Mesothelial cell of epicardium (in vitro differentiated cells): ENCODE results near the gene COL16A1. TPM values are rescaled to one million over a fixed set of nuclear protein-coding genes. Genes with fewer than 3 reads are reported as not detected.

Source experiments
- DNase-seq, 2 experiments: peaks; one replicate each; pipeline ENCODE4 v3.0.0; 2021; ENCODE audit warnings: low spot score in 2 of 2; ENCODE audit not compliant: unreplicated experiment in 2 of 2
- H3K27ac Mint-ChIP-seq: 2 replicates; pipeline ENCODE4 v1.8.0; 2021; ENCODE audit warnings: mixed read lengths
- H3K27me3 Mint-ChIP-seq: 2 replicates; pipeline ENCODE4 v1.8.0; 2021; ENCODE audit warnings: low read depth, mixed read lengths
- H3K36me3 Mint-ChIP-seq: 2 replicates; pipeline ENCODE4 v1.8.0; 2021; ENCODE audit warnings: mixed read lengths
- H3K4me1 Mint-ChIP-seq: 2 replicates; pipeline ENCODE4 v1.8.0; 2021; ENCODE audit warnings: mixed read lengths
- H3K4me3 Mint-ChIP-seq: 2 replicates; pipeline ENCODE4 v1.8.0; 2021; ENCODE audit warnings: mild to moderate bottlenecking, moderate library complexity, mixed read lengths
- H3K9me3 Mint-ChIP-seq: 2 replicates; pipeline ENCODE4 v1.8.0; 2021; ENCODE audit warnings: mixed read lengths
- total RNA-seq: library from RNA; stranded (reverse); gene quantifications from 3 replicates; pipeline ENCODE4 v1.2.1, GENCODE V29; 2021
- TF ChIP-seq, protein P1 (sequence below): fragments of 200-600 bp; sonication (generic); IDR thresholded peaks from one replicate; pipeline ENCODE4 v1.5.0; 2021; ENCODE audit warnings: antibody characterized with exemption; ENCODE audit not compliant: unreplicated experiment

Gene COL16A1
- total RNA-seq, 1 donor from 2014 or later: 389 TPM

DNA sequence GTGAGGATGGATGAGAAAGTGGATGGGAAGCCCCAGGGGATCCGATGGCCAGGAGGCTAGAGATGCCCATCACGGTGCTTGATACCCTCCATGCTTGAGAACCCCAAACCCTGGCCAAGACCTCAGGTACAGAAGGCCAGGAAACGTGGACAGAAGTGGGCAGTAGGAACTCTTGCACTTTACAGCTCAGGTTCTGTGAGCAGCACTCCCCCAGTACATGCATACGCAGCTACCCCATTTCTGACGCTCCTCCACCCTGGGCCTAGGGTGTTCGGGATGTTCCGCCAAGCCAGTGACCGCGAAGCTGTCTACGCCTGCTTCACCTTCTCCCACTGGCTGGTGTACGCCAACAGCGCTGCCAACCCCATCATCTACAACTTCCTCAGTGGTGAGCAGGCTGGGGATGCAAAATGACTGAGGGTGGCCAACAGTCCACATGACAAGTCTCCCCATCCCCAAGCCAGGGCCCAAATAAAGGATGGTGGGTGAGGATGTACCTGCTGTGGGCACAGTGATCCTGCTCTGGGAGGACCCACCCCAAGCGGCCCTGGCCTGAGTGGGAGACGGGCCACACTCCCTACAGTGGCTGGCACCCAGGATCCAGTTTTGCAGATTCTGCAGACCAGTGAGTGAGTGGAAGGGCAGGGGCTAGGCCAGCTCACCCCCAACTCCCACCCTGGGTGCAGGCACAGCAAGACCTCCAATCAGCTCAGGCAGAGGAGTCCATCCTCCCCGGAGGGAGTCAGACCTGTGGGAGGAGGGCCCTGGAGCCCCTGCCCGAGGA lies 78.9 kb downstream of the COL16A1 start:
- DNase-seq: no peak
- Mint-ChIP-seq H3K9me3 (no peaks in the 10 kb centered on the region), H3K27ac (no peak overlapping the region), H3K27me3 (no peaks in the 10 kb centered on the region), H3K4me3 (no peak overlapping the region), H3K4me1 (peaks cover 35% of the 10 kb centered on the region), H3K36me3 (peaks cover 7% of the 10 kb centered on the region)
- TF ChIP-seq, protein P1, sequence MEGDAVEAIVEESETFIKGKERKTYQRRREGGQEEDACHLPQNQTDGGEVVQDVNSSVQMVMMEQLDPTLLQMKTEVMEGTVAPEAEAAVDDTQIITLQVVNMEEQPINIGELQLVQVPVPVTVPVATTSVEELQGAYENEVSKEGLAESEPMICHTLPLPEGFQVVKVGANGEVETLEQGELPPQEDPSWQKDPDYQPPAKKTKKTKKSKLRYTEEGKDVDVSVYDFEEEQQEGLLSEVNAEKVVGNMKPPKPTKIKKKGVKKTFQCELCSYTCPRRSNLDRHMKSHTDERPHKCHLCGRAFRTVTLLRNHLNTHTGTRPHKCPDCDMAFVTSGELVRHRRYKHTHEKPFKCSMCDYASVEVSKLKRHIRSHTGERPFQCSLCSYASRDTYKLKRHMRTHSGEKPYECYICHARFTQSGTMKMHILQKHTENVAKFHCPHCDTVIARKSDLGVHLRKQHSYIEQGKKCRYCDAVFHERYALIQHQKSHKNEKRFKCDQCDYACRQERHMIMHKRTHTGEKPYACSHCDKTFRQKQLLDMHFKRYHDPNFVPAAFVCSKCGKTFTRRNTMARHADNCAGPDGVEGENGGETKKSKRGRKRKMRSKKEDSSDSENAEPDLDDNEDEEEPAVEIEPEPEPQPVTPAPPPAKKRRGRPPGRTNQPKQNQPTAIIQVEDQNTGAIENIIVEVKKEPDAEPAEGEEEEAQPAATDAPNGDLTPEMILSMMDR: no peak

DNA sequence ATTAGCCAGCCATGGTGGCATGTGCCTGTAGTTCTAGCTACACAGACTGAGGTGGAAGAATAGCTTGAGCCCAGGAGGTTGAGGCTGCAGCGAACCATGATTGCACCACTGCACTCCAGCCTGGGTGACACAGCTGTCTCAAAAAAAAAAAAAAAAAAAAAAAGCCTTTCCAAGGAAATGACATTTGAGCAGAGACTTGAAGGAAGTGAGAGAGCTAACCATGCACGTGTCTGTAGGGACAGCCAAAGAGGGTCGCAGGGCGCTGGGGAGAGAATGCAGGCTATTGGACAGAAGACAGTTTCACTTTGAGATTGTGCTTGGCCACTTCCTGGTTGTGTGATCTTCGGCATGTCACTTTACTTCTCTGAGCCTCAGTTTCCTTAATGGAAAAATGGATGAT lies 79.5 kb downstream of the COL16A1 start:
- no peak overlapping the region for H3K4me3 Mint-ChIP-seq
- H3K27ac Mint-ChIP-seq: no peak overlapping the region
- peaks cover 4% of the 10 kb centered on the region for H3K36me3 Mint-ChIP-seq
- DNase-seq: no peak
- TF ChIP-seq, protein P1: no peak
- no peaks in the 10 kb centered on the region for H3K27me3 Mint-ChIP-seq
- no peaks in the 10 kb centered on the region for H3K9me3 Mint-ChIP-seq
- H3K4me1 Mint-ChIP-seq: peaks cover 31% of the 10 kb centered on the region

DNA sequence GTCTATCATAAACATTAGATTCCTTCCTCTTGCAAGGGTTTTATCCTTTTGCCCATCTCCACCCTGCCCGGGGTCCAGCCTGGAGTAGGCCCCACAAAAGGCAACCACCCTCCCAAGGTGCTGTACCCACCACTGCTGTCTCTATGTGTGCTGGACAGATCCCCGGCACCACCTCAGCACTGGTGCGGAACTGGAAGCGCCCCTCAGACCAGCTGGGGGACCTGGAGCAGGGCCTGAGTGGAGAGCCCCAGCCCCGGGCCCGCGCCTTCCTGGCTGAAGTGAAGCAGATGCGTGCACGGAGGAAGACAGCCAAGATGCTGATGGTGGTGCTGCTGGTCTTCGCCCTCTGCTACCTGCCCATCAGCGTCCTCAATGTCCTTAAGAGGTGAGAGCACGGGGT lies 80.5 kb downstream of the COL16A1 start:
- DNase-seq: no peak
- peaks cover 21% of the 10 kb centered on the region for H3K4me1 Mint-ChIP-seq
- TF ChIP-seq, protein P1: no peak
- no peak overlapping the region for H3K27ac Mint-ChIP-seq
- H3K4me3 Mint-ChIP-seq: no peak overlapping the region
- peaks cover 2% of the 10 kb centered on the region for H3K27me3 Mint-ChIP-seq
- peaks cover 4% of the 10 kb centered on the region for H3K36me3 Mint-ChIP-seq
- no peaks in the 10 kb centered on the region for H3K9me3 Mint-ChIP-seq

DNA sequence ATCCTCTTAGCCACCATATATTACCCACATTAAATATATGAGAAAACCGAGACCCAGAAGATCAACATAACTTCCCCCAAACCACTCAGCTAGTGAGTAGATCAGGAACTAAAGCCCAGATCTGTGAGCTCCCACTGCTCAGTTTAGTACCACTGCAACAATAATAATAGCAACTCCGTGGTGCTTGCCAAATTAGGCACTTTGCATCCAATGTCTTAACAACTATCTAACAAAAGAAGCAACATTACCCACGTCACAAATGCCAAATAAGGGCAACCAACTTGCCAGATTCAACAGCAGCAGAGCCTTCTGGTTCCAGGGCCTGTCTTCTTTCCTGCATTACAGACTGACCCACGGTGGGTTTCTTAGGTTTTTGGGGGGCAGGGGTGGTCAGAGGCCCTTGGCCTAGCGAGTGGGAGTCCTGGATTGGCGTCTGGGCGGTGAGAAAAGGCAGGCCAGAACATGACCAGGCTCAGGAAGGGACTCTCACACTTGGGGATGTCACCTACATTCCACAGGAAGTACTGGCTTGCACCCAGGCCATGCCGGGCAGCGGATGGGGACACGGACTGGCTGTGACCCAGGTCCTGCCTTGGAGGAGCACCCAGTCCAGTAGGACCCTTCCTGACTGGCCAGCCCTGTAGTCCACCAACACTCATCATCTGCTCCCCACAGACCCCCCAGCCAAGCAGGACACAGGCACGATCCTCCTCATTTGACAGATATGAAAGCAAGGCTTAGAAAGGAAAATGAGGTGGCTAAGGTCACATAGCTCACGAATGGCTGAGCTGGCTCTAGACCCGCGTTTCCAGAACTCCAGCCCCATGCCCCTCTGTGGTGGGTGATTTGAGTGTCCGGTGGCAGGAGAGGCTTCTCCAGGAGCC lies 81.7 kb downstream of the COL16A1 start:
- DNase-seq: no peak
- Mint-ChIP-seq H3K27ac (no peak overlapping the region), H3K4me1 (peaks cover 15% of the 10 kb centered on the region), H3K4me3 (no peak overlapping the region), H3K9me3 (no peaks in the 10 kb centered on the region), H3K27me3 (peaks cover 5% of the 10 kb centered on the region), H3K36me3 (no peaks in the 10 kb centered on the region)
- TF ChIP-seq, protein P1: no peak

DNA sequence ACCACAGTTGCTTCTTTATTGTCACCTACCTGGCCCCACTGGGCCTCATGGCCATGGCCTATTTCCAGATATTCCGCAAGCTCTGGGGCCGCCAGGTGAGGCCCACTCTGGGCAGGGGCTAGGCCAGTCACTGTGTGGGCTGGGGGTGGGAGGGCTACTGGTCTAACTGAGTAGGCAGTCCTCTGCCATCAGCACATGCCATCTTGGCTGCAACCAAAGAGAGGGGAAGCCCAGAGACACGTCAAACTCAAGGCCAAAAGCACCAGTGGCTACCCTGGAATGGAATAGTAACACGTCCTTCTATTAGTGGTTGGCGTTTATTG lies 82.4 kb downstream of the COL16A1 start:
- Mint-ChIP-seq H3K4me1 (peaks cover 10% of the 10 kb centered on the region), H3K27me3 (peaks cover 11% of the 10 kb centered on the region), H3K36me3 (no peaks in the 10 kb centered on the region), H3K9me3 (no peaks in the 10 kb centered on the region), H3K27ac (no peak overlapping the region), H3K4me3 (no peak overlapping the region)
- TF ChIP-seq, protein P1: no peak
- DNase-seq: no peak
